Neural crest cell (in vitro differentiated cells): Measurements from ENCODE around the gene SMURF2. TPM values are rescaled to one million over a fixed set of nuclear protein-coding genes. Genes with fewer than 3 reads are reported as not detected.

Experiments
- DNase-seq: peaks from one replicate; pipeline ENCODE4 v3.0.0; 2021; ENCODE audit warnings: low read depth, mixed read lengths, low spot score
- H3K27ac Mint-ChIP-seq: one replicate; pipeline ENCODE4 v1.8.0; 2021; ENCODE audit warnings: mild to moderate bottlenecking, mixed read lengths; ENCODE audit not compliant: unreplicated experiment
- H3K27me3 Mint-ChIP-seq: 2 replicates; pipeline ENCODE4 v1.8.0; 2021; ENCODE audit warnings: low read depth, mild to moderate bottlenecking, mixed read lengths
- H3K36me3 Mint-ChIP-seq: 2 replicates; pipeline ENCODE4 v1.8.0; 2021; ENCODE audit warnings: low read depth, mild to moderate bottlenecking, mixed read lengths
- H3K4me1 Mint-ChIP-seq: 2 replicates; pipeline ENCODE4 v1.8.0; 2021; ENCODE audit warnings: mixed read lengths
- H3K4me3 Mint-ChIP-seq: one replicate; pipeline ENCODE4 v1.8.0; 2021; ENCODE audit warnings: mild to moderate bottlenecking, mixed read lengths
- H3K9me3 Mint-ChIP-seq: 2 replicates; pipeline ENCODE4 v1.8.0; 2021; ENCODE audit warnings: mixed read lengths
- CTCF ChIP-seq: fragments of 200-600 bp; sonication (generic); conservative IDR thresholded peaks from 2 replicates; pipeline ENCODE4 v1.5.0; 2021; ENCODE audit warnings: antibody characterized with exemption, mild to moderate bottlenecking
- total RNA-seq: library from RNA; stranded (reverse); gene quantifications from 2 replicates; pipeline ENCODE4 v1.2.1, GENCODE V29; 2021

Gene SMURF2
- total RNA-seq, 1 donor from 2014 or later: 32.7 TPM

- Mint-ChIP-seq H3K27ac (no peak overlapping the region), H3K4me3 (no peak overlapping the region), H3K9me3 (no peaks in the 10 kb centered on the region), H3K4me1 (peaks cover 7% of the 10 kb centered on the region), H3K27me3 (no peaks in the 10 kb centered on the region), H3K36me3 (peaks cover 3% of the 10 kb centered on the region)
- DNase-seq: no peak
- no peak for TF ChIP-seq CTCF
Observed at GRCh38 chr17:64625541-64625940, 36.6 kb downstream of the SMURF2 start.

- Mint-ChIP-seq H3K36me3 (peaks cover 3% of the 10 kb centered on the region), H3K27me3 (no peaks in the 10 kb centered on the region), H3K4me1 (no peaks in the 10 kb centered on the region), H3K9me3 (no peaks in the 10 kb centered on the region), H3K27ac (no peak overlapping the region), H3K4me3 (no peak overlapping the region)
- TF ChIP-seq CTCF: no peak
- no peak for DNase-seq
Observed at GRCh38 chr17:64622931-64623654, 39.0 kb downstream of the SMURF2 start.

- H3K36me3 Mint-ChIP-seq: peaks cover 3% of the 10 kb centered on the region
- no peak overlapping the region for H3K4me3 Mint-ChIP-seq
- no peak for TF ChIP-seq CTCF
- no peak overlapping the region for H3K27ac Mint-ChIP-seq
- no peak for DNase-seq
- H3K4me1 Mint-ChIP-seq: no peaks in the 10 kb centered on the region
- H3K27me3 Mint-ChIP-seq: no peaks in the 10 kb centered on the region
- H3K9me3 Mint-ChIP-seq: no peaks in the 10 kb centered on the region
Observed at GRCh38 chr17:64621772-64622171, 40.3 kb downstream of the SMURF2 start.

- Mint-ChIP-seq H3K4me3 (no peak overlapping the region), H3K9me3 (no peaks in the 10 kb centered on the region), H3K36me3 (no peaks in the 10 kb centered on the region), H3K27me3 (no peaks in the 10 kb centered on the region), H3K27ac (no peak overlapping the region), H3K4me1 (peaks cover 4% of the 10 kb centered on the region)
- DNase-seq: no peak
- no peak for TF ChIP-seq CTCF
Observed at GRCh38 chr17:64618848-64619247, 43.3 kb downstream of the SMURF2 start.

GRCh38 chr17:64617125-64617780, 44.9 kb downstream of the SMURF2 start:
- no peaks in the 10 kb centered on the region for H3K36me3 Mint-ChIP-seq
- TF ChIP-seq CTCF: no peak

More at GRCh38 chr17:64617125-64617780, 44.9 kb downstream of the SMURF2 start:
- Mint-ChIP-seq H3K27ac (no peak overlapping the region), H3K9me3 (no peaks in the 10 kb centered on the region), H3K27me3 (no peaks in the 10 kb centered on the region), H3K4me3 (no peak overlapping the region), H3K4me1 (peaks cover 4% of the 10 kb centered on the region)
- DNase-seq: no peak
